ENCODE data around the gene BFSP1. TPM values are rescaled to one million over a fixed set of nuclear protein-coding genes. Genes with fewer than 3 reads are reported as not detected.
A peak's percentile ranks its signal among the peaks of the same experiment; 100 is the strongest.

The BFSP1 gene
- total RNA-seq, 4 donors from 2014 or later, result 0.18 to 0.46 TPM; not detected in 2

DNA sequence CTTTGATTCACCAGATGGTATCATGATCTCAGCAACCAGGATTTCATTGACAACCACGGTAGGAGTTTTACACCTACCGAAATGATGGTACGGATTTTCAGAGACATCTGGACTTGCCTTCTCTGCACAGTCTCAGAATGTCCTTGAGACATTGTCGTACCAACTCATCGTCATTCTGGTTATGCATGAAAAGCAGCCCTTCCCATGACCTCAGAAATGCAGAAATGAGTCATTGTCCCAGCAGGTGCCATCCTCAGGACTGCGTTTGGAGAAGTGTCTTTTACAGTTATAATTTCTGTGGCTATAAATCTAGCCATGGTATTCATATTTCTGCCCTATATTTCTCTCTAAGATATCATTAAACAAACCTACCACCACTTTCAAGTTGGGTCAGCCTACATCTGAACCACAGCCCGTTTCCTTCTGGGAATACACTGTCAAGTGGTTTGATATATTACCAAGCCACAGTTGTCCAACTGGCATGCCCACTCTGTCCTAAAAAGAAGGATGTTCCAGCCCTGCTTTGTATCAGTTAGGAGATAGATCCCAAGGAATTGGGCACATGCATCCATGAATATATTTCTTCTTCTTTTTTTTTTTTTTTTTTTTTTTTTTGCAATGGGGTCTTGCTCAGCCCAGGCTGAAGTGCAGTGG, 7.5 kb upstream of the BFSP1 start:
- no peaks in the 10 kb centered on the region for H3K9me3 ChIP-seq
- intact Hi-C loops (cut with DNase I; ENCODE audit: low total_unique reads) (no loop called here), in situ Hi-C loops (cut with MboI; ENCODE audit: low sequenced_read_pairs in 4 of 4) (loop anchor here in 3 of 4 donors (5.0 to 25.0 kb wide), 6 partner anchors 64 to 406 kb away; no protein-coding TSS in a partner anchor)
- no peak for DNase-seq
- H3K4me3 ChIP-seq, result no peak overlapping the region
- no peak overlapping the region for H3K27ac ChIP-seq
- ATAC-seq, result no peak
- TF ChIP-seq, protein P1, sequence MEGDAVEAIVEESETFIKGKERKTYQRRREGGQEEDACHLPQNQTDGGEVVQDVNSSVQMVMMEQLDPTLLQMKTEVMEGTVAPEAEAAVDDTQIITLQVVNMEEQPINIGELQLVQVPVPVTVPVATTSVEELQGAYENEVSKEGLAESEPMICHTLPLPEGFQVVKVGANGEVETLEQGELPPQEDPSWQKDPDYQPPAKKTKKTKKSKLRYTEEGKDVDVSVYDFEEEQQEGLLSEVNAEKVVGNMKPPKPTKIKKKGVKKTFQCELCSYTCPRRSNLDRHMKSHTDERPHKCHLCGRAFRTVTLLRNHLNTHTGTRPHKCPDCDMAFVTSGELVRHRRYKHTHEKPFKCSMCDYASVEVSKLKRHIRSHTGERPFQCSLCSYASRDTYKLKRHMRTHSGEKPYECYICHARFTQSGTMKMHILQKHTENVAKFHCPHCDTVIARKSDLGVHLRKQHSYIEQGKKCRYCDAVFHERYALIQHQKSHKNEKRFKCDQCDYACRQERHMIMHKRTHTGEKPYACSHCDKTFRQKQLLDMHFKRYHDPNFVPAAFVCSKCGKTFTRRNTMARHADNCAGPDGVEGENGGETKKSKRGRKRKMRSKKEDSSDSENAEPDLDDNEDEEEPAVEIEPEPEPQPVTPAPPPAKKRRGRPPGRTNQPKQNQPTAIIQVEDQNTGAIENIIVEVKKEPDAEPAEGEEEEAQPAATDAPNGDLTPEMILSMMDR (IDR thresholded peaks at IDR 0.05 in 4 of 5, conservative IDR thresholded peaks at IDR 0.05 in 1 of 5), result no peak
- TF ChIP-seq POLR2A (IDR thresholded peaks at IDR 0.05), result no peak
- no peaks in the 10 kb centered on the region for H3K4me1 ChIP-seq
- H3K27me3 ChIP-seq, result peaks cover 0 to 2% (median 0%) of the 10 kb centered on the region in 3 donors
- H3K36me3 ChIP-seq, result no peaks in the 10 kb centered on the region

DNA sequence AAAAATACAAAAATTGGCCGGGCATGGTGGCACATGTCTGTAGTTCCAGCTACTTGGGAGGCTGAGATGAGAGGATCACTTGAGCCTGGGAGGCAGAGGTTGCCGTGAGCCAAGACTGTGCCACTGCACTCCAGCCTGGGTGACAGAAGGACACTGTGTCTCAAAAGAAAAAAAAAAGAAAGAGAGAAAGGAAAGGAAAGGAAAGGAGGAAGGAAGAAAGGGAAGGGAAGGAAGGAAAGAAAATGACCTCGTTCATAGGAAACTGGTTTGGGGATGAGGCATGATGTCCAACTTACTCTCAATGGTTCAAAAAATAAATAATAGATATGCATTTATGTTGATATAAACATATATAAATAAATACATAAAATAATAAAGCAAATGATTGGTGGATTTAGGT, 6.8 kb upstream of the BFSP1 start:
- H3K4me3 ChIP-seq, result no peak overlapping the region
- in situ Hi-C loops (cut with MboI; ENCODE audit: low sequenced_read_pairs in 4 of 4) (loop anchor here in 3 of 4 donors (5.0 to 25.0 kb wide), 6 partner anchors 64 to 407 kb away; no protein-coding TSS in a partner anchor), intact Hi-C loops (cut with DNase I; ENCODE audit: low total_unique reads) (loop anchor here (1.0 to 2.0 kb wide), 2 partner anchors 79 to 361 kb away; no protein-coding TSS in a partner anchor)
- TF ChIP-seq, protein P1 (IDR thresholded peaks at IDR 0.05 in 4 of 5, conservative IDR thresholded peaks at IDR 0.05 in 1 of 5), result no peak
- TF ChIP-seq POLR2A (IDR thresholded peaks at IDR 0.05), result no peak
- H3K9me3 ChIP-seq, result no peaks in the 10 kb centered on the region
- no peaks in the 10 kb centered on the region for H3K4me1 ChIP-seq
- H3K27ac ChIP-seq, result no peak overlapping the region
- no peaks in the 10 kb centered on the region for H3K36me3 ChIP-seq
- DNase-seq (no peak), ATAC-seq (no peak)
- peaks cover 0 to 2% (median 0%) of the 10 kb centered on the region in 3 donors for H3K27me3 ChIP-seq

DNA sequence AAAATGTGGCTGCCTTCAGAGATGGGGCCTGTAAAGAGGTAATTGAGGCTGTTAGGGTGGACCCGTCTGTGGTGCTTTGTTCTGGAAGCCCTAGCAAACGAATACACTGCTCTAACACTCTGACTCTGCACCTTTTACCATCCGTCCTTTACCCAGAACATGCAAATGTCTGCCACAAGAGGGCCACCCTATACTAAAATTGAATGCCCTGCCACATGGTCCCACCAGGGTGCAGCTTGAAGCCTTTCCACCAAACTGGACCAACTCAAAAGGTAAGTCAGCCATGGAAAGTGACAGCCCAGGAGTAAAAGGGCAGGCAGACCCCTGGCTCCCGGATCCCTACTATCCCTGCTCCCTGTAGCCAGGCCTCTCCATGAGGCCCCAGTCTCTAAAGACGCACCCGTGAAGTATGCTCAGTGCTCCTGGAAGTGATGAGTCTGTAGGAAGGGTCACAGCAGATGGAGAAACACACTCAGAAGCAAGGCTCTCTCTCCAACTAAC, 5.8 kb upstream of the BFSP1 start:
- intact Hi-C loops (cut with DNase I; ENCODE audit: low total_unique reads) (loop anchor here (1.0 to 2.0 kb wide), 2 partner anchors 80 to 362 kb away; no protein-coding TSS in a partner anchor), in situ Hi-C loops (cut with MboI; ENCODE audit: low sequenced_read_pairs in 4 of 4) (loop anchor here in 3 of 4 donors (5.0 to 25.0 kb wide), 6 partner anchors 65 to 408 kb away; no protein-coding TSS in a partner anchor)
- H3K4me1 ChIP-seq, result no peaks in the 10 kb centered on the region
- no peak overlapping the region for H3K27ac ChIP-seq
- H3K4me3 ChIP-seq, result no peak overlapping the region
- ATAC-seq, result peak; percentile 96 to 97
- peaks cover 0 to 1% (median 0%) of the 10 kb centered on the region in 3 donors for H3K27me3 ChIP-seq
- DNase-seq, result peak; percentile 40 to 50
- H3K36me3 ChIP-seq, result no peaks in the 10 kb centered on the region
- TF ChIP-seq POLR2A (IDR thresholded peaks at IDR 0.05), result no peak
- TF ChIP-seq, protein P1 (IDR thresholded peaks at IDR 0.05 in 4 of 5, conservative IDR thresholded peaks at IDR 0.05 in 1 of 5), result peak; percentile 84 to 91 (median 88)
- no peaks in the 10 kb centered on the region for H3K9me3 ChIP-seq

DNA sequence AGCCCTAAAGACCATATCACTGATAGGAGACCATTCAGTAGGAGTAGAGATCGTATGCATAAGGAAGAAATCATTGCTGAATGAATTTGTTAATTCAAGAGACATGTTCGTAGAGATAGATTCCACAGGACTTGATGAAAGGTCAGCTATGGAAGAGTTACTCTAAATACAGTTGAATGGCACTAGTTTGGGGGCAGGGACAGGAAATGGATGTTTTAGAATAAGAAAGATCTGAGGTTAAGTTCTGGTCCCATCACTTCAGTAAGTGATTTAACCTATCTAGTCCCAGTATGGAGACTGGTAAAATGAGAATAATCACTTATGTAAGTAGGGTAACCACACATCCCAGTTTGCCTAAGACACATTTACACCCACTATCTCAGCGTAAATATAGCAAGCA, 2.9 kb upstream of the BFSP1 start:
- TF ChIP-seq, protein P1 (IDR thresholded peaks at IDR 0.05 in 4 of 5, conservative IDR thresholded peaks at IDR 0.05 in 1 of 5), result no peak
- DNase-seq (no peak), ATAC-seq (no peak)
- no peak overlapping the region for H3K4me3 ChIP-seq
- intact Hi-C loops (cut with DNase I; ENCODE audit: low total_unique reads) (no loop called here), in situ Hi-C loops (cut with MboI; ENCODE audit: low sequenced_read_pairs in 4 of 4) (loop anchor here in 3 of 4 donors (10.0 to 25.0 kb wide), 4 partner anchors 71 to 411 kb away; no protein-coding TSS in a partner anchor)
- H3K36me3 ChIP-seq, result no peaks in the 10 kb centered on the region
- H3K9me3 ChIP-seq, result no peaks in the 10 kb centered on the region
- H3K27me3 ChIP-seq, result no peaks in the 10 kb centered on the region
- no peak overlapping the region for H3K27ac ChIP-seq
- H3K4me1 ChIP-seq, result peaks cover 4 to 8% of the 10 kb centered on the region in 2 donors
